WTC11 (cell line): ENCODE data around the gene FAM193A. TPM values are rescaled to one million over a fixed set of nuclear protein-coding genes. Genes with fewer than 3 reads are reported as not detected.
"Not testable (repeated sequence)": the region's sequence is repeated elsewhere in the genome, so short reads cannot be mapped to it uniquely, and the experiment has no call there.

Source experiments
- ATAC-seq: fragments of 200-7000 bp; cut with Tn5 transposase; 2 replicates; pipeline ENCODE4 v1.10.0; 2021; ENCODE audit warnings: mild to moderate bottlenecking, moderate library complexity
- CTCF ChIA-PET: fragments of 300-600 bp; sonication (Branson Sonifier 250); formaldehyde crosslinking; loops from one replicate; lab custom pipeline; 2021; ENCODE audit warnings: antibody characterized with exemption; lab: Charles Lee
- POLR2A ChIA-PET: fragments of 350-600 bp; sonication (Branson Sonifier 250); formaldehyde crosslinking; loops from one replicate; lab custom pipeline; 2021; ENCODE audit warnings: antibody characterized with exemption; lab: Charles Lee
- DNase-seq: peaks from one replicate; pipeline ENCODE4 v3.0.0; 2021; ENCODE audit warnings: low spot score
- H3K27ac Mint-ChIP-seq: 2 replicates; pipeline ENCODE4 v1.8.0; 2021; ENCODE audit warnings: mixed read lengths
- H3K27me3 Mint-ChIP-seq: 2 replicates; pipeline ENCODE4 v1.8.0; 2021; ENCODE audit warnings: low read depth, mild to moderate bottlenecking, moderate library complexity, mixed read lengths
- H3K36me3 Mint-ChIP-seq: 2 replicates; pipeline ENCODE4 v1.8.0; 2021; ENCODE audit warnings: mixed read lengths
- H3K4me1 Mint-ChIP-seq: 2 replicates; pipeline ENCODE4 v1.8.0; 2022; ENCODE audit warnings: mixed read lengths
- H3K4me3 Mint-ChIP-seq: 2 replicates; pipeline ENCODE4 v1.8.0; 2021; ENCODE audit warnings: mild to moderate bottlenecking, moderate library complexity, mixed read lengths
- H3K9me3 Mint-ChIP-seq: 2 replicates; pipeline ENCODE4 v1.8.0; 2021; ENCODE audit warnings: mixed read lengths
- ATF1 ChIP-seq: sonication (generic); formaldehyde crosslinking; IDR thresholded peaks from 2 replicates; pipeline ENCODE4 v1.8.1; 2023; ENCODE audit warnings: mild to moderate bottlenecking, moderate library complexity, missing genetic modification reagents
- CREB1 ChIP-seq: sonication (generic); formaldehyde crosslinking; IDR thresholded peaks from 2 replicates; pipeline ENCODE4 v1.8.0; 2023; ENCODE audit warnings: mild to moderate bottlenecking, missing genetic modification reagents
- CREM ChIP-seq: sonication (generic); formaldehyde crosslinking; IDR thresholded peaks from 2 replicates; pipeline ENCODE4 v1.8.1; 2022; ENCODE audit warnings: mild to moderate bottlenecking, missing genetic modification reagents, moderate library complexity
- ESRRA ChIP-seq: sonication (generic); formaldehyde crosslinking; IDR thresholded peaks from 2 replicates; pipeline ENCODE4 v1.8.1; 2022; ENCODE audit warnings: mild to moderate bottlenecking, missing genetic modification reagents, borderline replicate concordance
- ETV6 ChIP-seq: sonication (generic); formaldehyde crosslinking; IDR thresholded peaks from 2 replicates; pipeline ENCODE4 v1.8.1; 2022; ENCODE audit warnings: mild to moderate bottlenecking, missing genetic modification reagents
- IRF2 ChIP-seq: sonication (generic); formaldehyde crosslinking; IDR thresholded peaks from 2 replicates; pipeline ENCODE4 v1.8.0; 2022; ENCODE audit warnings: low read depth, missing genetic modification reagents, borderline replicate concordance
- MLX ChIP-seq: sonication (generic); formaldehyde crosslinking; IDR thresholded peaks from 2 replicates; pipeline ENCODE4 v1.8.1; 2023; ENCODE audit warnings: mild to moderate bottlenecking, missing genetic modification reagents, moderate library complexity
- NR3C1 ChIP-seq: sonication (generic); formaldehyde crosslinking; conservative IDR thresholded peaks from 2 replicates; pipeline ENCODE4 v1.8.1; 2023; ENCODE audit warnings: low read depth, mild to moderate bottlenecking, missing genetic modification reagents
- RELA ChIP-seq: sonication (generic); formaldehyde crosslinking; IDR thresholded peaks from 2 replicates; pipeline ENCODE4 v1.8.1; 2022; ENCODE audit warnings: missing genetic modification reagents, mild to moderate bottlenecking, borderline replicate concordance
- RORB ChIP-seq: fragments of 250-450 bp; sonication (Bioruptor Pico); IDR thresholded peaks from 2 replicates; pipeline ENCODE4 v1.9.0; 2021; ENCODE audit warnings: mild to moderate bottlenecking
- SP1 ChIP-seq: sonication (generic); formaldehyde crosslinking; conservative IDR thresholded peaks from 2 replicates; pipeline ENCODE4 v1.8.1; 2022; ENCODE audit warnings: missing genetic modification reagents
- ZMAT4 ChIP-seq: fragments of 250-450 bp; sonication (Bioruptor Pico); IDR thresholded peaks from 2 replicates; pipeline ENCODE4 v1.9.0; 2021; ENCODE audit warnings: mild to moderate bottlenecking
- ZNF232 ChIP-seq: sonication (generic); formaldehyde crosslinking; IDR thresholded peaks from 2 replicates; pipeline ENCODE4 v1.8.0; 2022; ENCODE audit warnings: mild to moderate bottlenecking, missing genetic modification reagents
- ZNF281 ChIP-seq: sonication (generic); formaldehyde crosslinking; IDR thresholded peaks from 2 replicates; pipeline ENCODE4 v1.8.0; 2023; ENCODE audit warnings: mild to moderate bottlenecking, missing genetic modification reagents
- ZNF416 ChIP-seq: fragments of 250-450 bp; sonication (Bioruptor Pico); IDR thresholded peaks from 2 replicates; pipeline ENCODE4 v1.9.0; 2021; ENCODE audit warnings: mild to moderate bottlenecking, inconsistent platforms
- total RNA-seq: library from RNA; stranded (reverse); gene quantifications from 3 replicates; pipeline ENCODE4 v1.2.3, GENCODE V29; 2021
- TF ChIP-seq, protein P1 (sequence below): fragments of 250-450 bp; sonication (Bioruptor Pico); conservative IDR thresholded peaks from 2 replicates; pipeline ENCODE4 v1.9.0; 2021; ENCODE audit warnings: mild to moderate bottlenecking
- TF ChIP-seq, protein P2 (sequence below): sonication (generic); formaldehyde crosslinking; IDR thresholded peaks from 2 replicates; pipeline ENCODE4 v1.8.0; 2023; ENCODE audit warnings: missing genetic modification reagents
- TF ChIP-seq, protein P3 (sequence below): sonication (generic); formaldehyde crosslinking; IDR thresholded peaks from 2 replicates; pipeline ENCODE4 v1.8.0; 2023; ENCODE audit warnings: missing genetic modification reagents, mild to moderate bottlenecking, borderline replicate concordance

Gene FAM193A
- total RNA-seq, 1 experiment from 2014 or later = 28.1 TPM

GRCh38 chr4:2537011-2537830 is 774 bp downstream of the FAM193A start (continued):
- TF ChIP-seq ZNF281 (CRISPR knock-in tag) (no peak), ATF1 (CRISPR knock-in tag) (0 out of 2 replicates have a peak, but pooled peaks have one; percentile 58), RORB (CRISPR knock-in tag) (no peak), MLX (CRISPR knock-in tag) (no peak), CREM (CRISPR knock-in tag) (0 out of 2 replicates have a peak, but pooled peaks have one; percentile 41), ZNF416 (CRISPR knock-in tag) (no peak), ETV6 (CRISPR knock-in tag) (no peak), SP1 (CRISPR knock-in tag) (0 out of 2 replicates have a peak, but pooled peaks have one; percentile 19)
- TF ChIP-seq, protein P1, sequence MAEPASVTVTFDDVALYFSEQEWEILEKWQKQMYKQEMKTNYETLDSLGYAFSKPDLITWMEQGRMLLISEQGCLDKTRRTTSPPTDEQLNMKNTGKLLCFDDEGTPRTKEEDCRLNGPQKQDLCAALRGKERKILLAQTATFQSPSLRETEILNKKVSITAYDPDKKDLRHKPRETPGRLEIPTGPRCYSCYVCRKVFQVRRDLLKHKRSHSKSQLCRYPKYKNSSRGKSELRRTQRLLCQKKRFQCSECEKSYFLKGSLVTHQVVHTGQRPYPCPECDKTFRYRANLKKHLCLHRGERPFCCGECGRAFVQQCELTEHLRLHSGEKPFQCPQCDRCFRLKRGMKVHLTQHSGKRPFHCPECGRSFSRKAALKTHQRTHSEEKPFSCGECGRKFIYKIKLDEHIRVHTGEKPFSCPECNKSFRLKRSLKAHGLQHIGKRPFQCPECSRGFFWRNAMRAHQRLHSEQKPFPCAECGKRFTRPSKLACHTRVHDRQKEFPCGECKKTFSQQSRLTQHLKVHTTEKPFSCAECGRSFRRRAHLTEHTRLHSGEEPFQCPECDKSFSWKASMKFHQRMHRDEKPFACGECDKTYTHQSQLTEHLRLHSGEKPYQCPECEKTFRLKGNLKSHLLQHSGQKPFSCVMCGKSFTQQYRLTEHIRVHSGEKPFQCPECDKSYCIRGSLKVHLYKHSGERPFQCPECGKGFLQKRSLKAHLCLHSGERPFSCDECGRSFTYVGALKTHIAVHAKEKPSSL (CRISPR knock-in tag) = no peak

GRCh38 chr4:2543580-2544191 is 7.2 kb downstream of the FAM193A start:
- POLR2A ChIA-PET = interaction anchor here (0.6 kb wide), 1 partner anchor 49 kb away, joined by 3 read pairs; no protein-coding TSS in a partner anchor
- H3K4me1 Mint-ChIP-seq, CTCF ChIA-PET, H3K4me3 Mint-ChIP-seq, H3K27ac Mint-ChIP-seq, H3K9me3 Mint-ChIP-seq, ATAC-seq, DNase-seq, H3K36me3 Mint-ChIP-seq, H3K27me3 Mint-ChIP-seq: not testable (repeated sequence)

- DNase-seq (no peak), ATAC-seq (no peak)
- Mint-ChIP-seq H3K4me1 (no peaks in the 10 kb centered on the region), H3K9me3 (peaks cover 6% of the 10 kb centered on the region), H3K4me3 (no peak overlapping the region), H3K36me3 (peaks cover 9% of the 10 kb centered on the region), H3K27me3 (no peaks in the 10 kb centered on the region), H3K27ac (peak overlapping the region; percentile 69; the same call in 1 of the 2 replicates)
- CTCF ChIA-PET = no interaction called here
- POLR2A ChIA-PET = no interaction called here
- TF ChIP-seq, protein P2, sequence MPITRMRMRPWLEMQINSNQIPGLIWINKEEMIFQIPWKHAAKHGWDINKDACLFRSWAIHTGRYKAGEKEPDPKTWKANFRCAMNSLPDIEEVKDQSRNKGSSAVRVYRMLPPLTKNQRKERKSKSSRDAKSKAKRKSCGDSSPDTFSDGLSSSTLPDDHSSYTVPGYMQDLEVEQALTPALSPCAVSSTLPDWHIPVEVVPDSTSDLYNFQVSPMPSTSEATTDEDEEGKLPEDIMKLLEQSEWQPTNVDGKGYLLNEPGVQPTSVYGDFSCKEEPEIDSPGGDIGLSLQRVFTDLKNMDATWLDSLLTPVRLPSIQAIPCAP (CRISPR knock-in tag) = no peak
- TF ChIP-seq NR3C1 (CRISPR knock-in tag) = no peak
- TF ChIP-seq ATF1 (CRISPR knock-in tag) = no peak
- no peak for TF ChIP-seq IRF2 (CRISPR knock-in tag)
- TF ChIP-seq, protein P3, sequence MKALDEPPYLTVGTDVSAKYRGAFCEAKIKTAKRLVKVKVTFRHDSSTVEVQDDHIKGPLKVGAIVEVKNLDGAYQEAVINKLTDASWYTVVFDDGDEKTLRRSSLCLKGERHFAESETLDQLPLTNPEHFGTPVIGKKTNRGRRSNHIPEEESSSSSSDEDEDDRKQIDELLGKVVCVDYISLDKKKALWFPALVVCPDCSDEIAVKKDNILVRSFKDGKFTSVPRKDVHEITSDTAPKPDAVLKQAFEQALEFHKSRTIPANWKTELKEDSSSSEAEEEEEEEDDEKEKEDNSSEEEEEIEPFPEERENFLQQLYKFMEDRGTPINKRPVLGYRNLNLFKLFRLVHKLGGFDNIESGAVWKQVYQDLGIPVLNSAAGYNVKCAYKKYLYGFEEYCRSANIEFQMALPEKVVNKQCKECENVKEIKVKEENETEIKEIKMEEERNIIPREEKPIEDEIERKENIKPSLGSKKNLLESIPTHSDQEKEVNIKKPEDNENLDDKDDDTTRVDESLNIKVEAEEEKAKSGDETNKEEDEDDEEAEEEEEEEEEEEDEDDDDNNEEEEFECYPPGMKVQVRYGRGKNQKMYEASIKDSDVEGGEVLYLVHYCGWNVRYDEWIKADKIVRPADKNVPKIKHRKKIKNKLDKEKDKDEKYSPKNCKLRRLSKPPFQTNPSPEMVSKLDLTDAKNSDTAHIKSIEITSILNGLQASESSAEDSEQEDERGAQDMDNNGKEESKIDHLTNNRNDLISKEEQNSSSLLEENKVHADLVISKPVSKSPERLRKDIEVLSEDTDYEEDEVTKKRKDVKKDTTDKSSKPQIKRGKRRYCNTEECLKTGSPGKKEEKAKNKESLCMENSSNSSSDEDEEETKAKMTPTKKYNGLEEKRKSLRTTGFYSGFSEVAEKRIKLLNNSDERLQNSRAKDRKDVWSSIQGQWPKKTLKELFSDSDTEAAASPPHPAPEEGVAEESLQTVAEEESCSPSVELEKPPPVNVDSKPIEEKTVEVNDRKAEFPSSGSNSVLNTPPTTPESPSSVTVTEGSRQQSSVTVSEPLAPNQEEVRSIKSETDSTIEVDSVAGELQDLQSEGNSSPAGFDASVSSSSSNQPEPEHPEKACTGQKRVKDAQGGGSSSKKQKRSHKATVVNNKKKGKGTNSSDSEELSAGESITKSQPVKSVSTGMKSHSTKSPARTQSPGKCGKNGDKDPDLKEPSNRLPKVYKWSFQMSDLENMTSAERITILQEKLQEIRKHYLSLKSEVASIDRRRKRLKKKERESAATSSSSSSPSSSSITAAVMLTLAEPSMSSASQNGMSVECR (CRISPR knock-in tag) = no peak
- no peak for TF ChIP-seq CREB1 (CRISPR knock-in tag)
- no peak for TF ChIP-seq RELA (CRISPR knock-in tag)
- TF ChIP-seq ZNF232 = no peak
- no peak for TF ChIP-seq ESRRA
- no peak for TF ChIP-seq ZMAT4 (CRISPR knock-in tag)
These were observed 9.0 kb downstream of the FAM193A start for GRCh38 chr4:2545321-2546013.
